Mucosa of stomach (tissue), 1 donor: Measurements from ENCODE around the gene CLCNKB.

Experiments
- H3K27me3 ChIP-seq: one replicate; pipeline ENCODE4 v1.7.0; 2013; ENCODE audit warnings: mild to moderate bottlenecking, low read length; ENCODE audit not compliant: control insufficient read depth, insufficient read depth
- H3K36me3 ChIP-seq: one replicate; pipeline ENCODE4 v1.7.0; 2013; ENCODE audit warnings: low read length; ENCODE audit not compliant: control insufficient read depth, insufficient read depth
- H3K4me1 ChIP-seq: one replicate; pipeline ENCODE4 v1.7.0; 2013; ENCODE audit warnings: mild to moderate bottlenecking, low read length; ENCODE audit not compliant: control insufficient read depth, insufficient read depth
- H3K4me3 ChIP-seq: one replicate; pipeline ENCODE4 v1.7.0; 2013; ENCODE audit warnings: low read length
- H3K9ac ChIP-seq: one replicate; pipeline ENCODE4 v1.7.0; 2013; ENCODE audit warnings: mild to moderate bottlenecking, low read length, moderate library complexity
- H3K9me3 ChIP-seq: one replicate; pipeline ENCODE4 v1.7.0; 2013; ENCODE audit warnings: mild to moderate bottlenecking, low read length, moderate library complexity; ENCODE audit not compliant: control insufficient read depth
- donor health status: Pancreatic carcinoma.

The CLCNKB gene

GRCh38 chr1:16076865-16077238 lies 33.3 kb downstream of the CLCNKB start:
- H3K36me3 ChIP-seq: no peaks in the 10 kb centered on the region
- no peak overlapping the region for H3K4me3 ChIP-seq
- peaks cover 19% of the 10 kb centered on the region for H3K4me1 ChIP-seq
- H3K9me3 ChIP-seq: no peaks in the 10 kb centered on the region
- peaks cover 14% of the 10 kb centered on the region for H3K27me3 ChIP-seq
- H3K9ac ChIP-seq: no peak overlapping the region

GRCh38 chr1:16077406-16078245 lies 34.0 kb downstream of the CLCNKB start:
- H3K27me3 ChIP-seq: peaks cover 6% of the 10 kb centered on the region
- no peaks in the 10 kb centered on the region for H3K9me3 ChIP-seq

DNA sequence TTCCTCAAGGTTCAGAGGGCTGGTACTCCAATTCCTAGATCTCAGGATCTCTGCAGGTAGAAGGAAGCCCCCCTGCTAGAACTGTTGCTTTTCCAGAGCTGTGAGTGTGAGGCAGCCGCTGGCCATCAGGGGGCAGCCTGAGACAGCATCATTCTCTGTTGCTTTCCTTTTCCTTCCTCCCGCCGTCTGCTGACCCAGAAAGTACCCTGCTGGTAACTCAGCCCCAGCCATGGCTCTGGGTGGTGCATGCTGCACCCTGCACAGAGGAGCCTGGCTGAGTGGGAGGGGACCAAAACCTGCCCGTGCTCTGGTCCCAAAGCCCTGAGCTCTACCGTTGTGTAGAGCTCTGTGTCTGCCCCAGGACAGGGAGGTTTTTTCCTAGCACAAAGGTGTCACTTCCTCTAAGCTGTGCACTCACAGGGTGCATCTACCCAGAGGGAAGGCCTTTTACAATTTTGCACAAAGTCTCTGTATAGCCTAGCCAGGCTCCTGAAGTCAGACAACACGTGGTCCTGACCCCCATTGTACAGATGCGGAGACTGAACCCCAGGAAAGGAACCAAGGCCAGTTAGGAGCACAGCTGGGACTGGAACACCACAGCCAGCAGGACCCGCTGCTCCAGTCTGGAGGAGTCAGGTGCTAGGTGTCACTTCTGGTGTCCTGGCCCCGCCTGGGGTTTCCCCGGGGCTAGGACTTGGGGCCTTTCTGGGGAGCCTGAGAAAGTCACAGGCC lies 35.5 kb downstream of the CLCNKB start:
- no peaks in the 10 kb centered on the region for H3K9me3 ChIP-seq
- H3K9ac ChIP-seq: no peak overlapping the region
- H3K4me3 ChIP-seq: no peak overlapping the region
- H3K4me1 ChIP-seq: peaks cover 34% of the 10 kb centered on the region
- no peaks in the 10 kb centered on the region for H3K27me3 ChIP-seq
- H3K36me3 ChIP-seq: no peaks in the 10 kb centered on the region

More at GRCh38 chr1:16077406-16078245, 34.0 kb downstream of the CLCNKB start:
- Histone ChIP-seq H3K4me3 (no peak overlapping the region), H3K36me3 (no peaks in the 10 kb centered on the region), H3K4me1 (peaks cover 25% of the 10 kb centered on the region), H3K9ac (no peak overlapping the region)

DNA sequence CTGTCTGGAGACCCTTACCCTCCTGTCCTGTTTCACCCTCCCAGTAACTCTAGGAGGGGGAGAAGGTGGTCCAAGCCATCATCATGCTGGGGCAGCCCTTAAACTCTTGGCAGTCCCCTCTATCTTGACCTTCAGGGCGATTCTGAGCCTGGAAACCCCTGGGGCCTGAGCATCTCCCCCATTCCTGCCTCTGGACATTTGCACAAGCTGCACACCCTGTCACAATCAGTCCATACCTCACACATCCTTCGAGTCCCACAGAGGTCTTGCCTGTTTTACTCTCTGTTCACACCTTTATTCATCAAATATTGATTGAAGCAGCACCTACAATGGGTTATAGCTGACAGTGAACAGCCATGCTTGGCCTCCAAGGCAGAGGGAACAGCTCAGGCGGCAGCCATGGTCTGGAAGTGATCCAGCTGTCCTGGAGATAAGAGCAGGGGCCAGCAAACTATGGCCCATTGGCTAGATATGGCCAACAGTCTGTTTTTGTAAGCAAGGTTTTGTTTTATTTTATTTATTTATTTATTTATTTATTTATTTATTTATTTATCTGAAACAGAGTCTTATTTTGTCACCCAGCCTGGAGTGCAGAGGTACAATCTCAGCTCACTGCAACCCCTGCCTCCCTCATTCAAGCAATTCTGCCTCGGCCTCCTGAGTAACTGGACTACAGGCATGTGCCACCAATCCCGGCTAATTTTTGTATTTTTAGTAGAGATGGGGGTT lies 37.0 kb downstream of the CLCNKB start:
- H3K4me3 ChIP-seq: no peak overlapping the region
- no peaks in the 10 kb centered on the region for H3K9me3 ChIP-seq
- H3K9ac ChIP-seq: no peak overlapping the region
- no peaks in the 10 kb centered on the region for H3K27me3 ChIP-seq
- peaks cover 38% of the 10 kb centered on the region for H3K4me1 ChIP-seq
- H3K36me3 ChIP-seq: no peaks in the 10 kb centered on the region

DNA sequence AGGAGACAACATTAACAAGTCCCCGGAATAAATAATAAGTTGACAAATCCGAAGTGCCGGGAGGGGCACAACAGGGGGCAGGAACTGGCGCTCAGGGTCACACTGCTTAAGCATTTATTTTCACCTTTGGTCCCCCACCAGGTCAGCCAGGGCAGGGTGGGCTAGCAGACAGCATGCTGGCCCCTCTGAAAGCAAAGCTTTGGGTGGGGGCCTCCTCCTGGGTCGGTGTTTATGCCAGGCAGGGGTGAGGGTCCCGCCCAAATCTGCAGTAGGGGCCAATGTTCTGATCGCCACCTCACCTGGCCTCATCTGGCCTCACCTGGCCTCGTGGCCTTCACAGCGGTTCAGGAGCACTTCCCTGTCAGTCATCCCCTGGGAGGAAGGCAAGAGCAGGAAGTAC lies 38.1 kb downstream of the CLCNKB start:
- H3K4me1 ChIP-seq: peaks cover 38% of the 10 kb centered on the region
- H3K9ac ChIP-seq: no peak overlapping the region
- no peak overlapping the region for H3K4me3 ChIP-seq
- no peaks in the 10 kb centered on the region for H3K27me3 ChIP-seq
- no peaks in the 10 kb centered on the region for H3K36me3 ChIP-seq
- H3K9me3 ChIP-seq: no peaks in the 10 kb centered on the region

- H3K27me3 ChIP-seq: no peaks in the 10 kb centered on the region
- H3K36me3 ChIP-seq: no peaks in the 10 kb centered on the region
- no peak overlapping the region for H3K4me3 ChIP-seq
- H3K9ac ChIP-seq: no peak overlapping the region
- no peaks in the 10 kb centered on the region for H3K9me3 ChIP-seq
- peaks cover 38% of the 10 kb centered on the region for H3K4me1 ChIP-seq
Observed at GRCh38 chr1:16082283-16083038, 38.9 kb downstream of the CLCNKB start.

GRCh38 chr1:16083486-16083885 lies 39.9 kb downstream of the CLCNKB start:
- Histone ChIP-seq H3K27me3 (no peaks in the 10 kb centered on the region), H3K4me3 (no peak overlapping the region), H3K36me3 (no peaks in the 10 kb centered on the region), H3K9ac (no peak overlapping the region), H3K9me3 (no peaks in the 10 kb centered on the region), H3K4me1 (peaks cover 38% of the 10 kb centered on the region)

- Histone ChIP-seq H3K4me1 (peaks cover 27% of the 10 kb centered on the region), H3K36me3 (no peaks in the 10 kb centered on the region), H3K27me3 (no peaks in the 10 kb centered on the region), H3K9ac (no peak overlapping the region), H3K4me3 (no peak overlapping the region), H3K9me3 (no peaks in the 10 kb centered on the region)
Observed at GRCh38 chr1:16085522-16085921, 41.9 kb downstream of the CLCNKB start.

- H3K9me3 ChIP-seq: no peaks in the 10 kb centered on the region
- no peak overlapping the region for H3K9ac ChIP-seq
- H3K4me3 ChIP-seq: no peak overlapping the region
- peaks cover 16% of the 10 kb centered on the region for H3K4me1 ChIP-seq
- no peaks in the 10 kb centered on the region for H3K27me3 ChIP-seq
- no peaks in the 10 kb centered on the region for H3K36me3 ChIP-seq
Observed at GRCh38 chr1:16087733-16088132, 44.2 kb downstream of the CLCNKB start.

- no peak overlapping the region for H3K9ac ChIP-seq
- peaks cover 9% of the 10 kb centered on the region for H3K4me1 ChIP-seq
- H3K27me3 ChIP-seq: no peaks in the 10 kb centered on the region
- no peak overlapping the region for H3K4me3 ChIP-seq
- H3K9me3 ChIP-seq: no peaks in the 10 kb centered on the region
- no peaks in the 10 kb centered on the region for H3K36me3 ChIP-seq
Observed at GRCh38 chr1:16088351-16088911, 44.8 kb downstream of the CLCNKB start.

DNA sequence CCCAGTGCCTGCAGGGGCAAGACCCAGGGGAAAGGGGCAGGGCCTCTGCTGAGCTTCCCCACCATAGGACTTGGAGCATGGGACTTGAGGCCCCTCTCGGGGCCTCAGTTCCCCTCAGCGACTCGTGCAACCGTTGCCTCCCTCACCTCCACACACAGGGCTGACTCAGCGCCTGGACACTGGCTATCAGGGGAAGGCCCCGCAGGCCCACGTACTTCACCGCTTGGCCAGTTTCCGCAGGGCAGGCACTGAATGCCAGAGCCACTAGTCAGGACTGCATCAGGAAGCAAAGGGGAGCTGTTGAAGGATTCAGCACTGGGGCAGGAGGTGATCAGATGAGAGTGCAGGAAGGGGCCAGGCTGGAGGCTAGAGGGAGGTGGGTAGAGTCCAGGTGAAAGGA lies 45.4 kb downstream of the CLCNKB start:
- Histone ChIP-seq H3K36me3 (no peaks in the 10 kb centered on the region), H3K4me3 (no peak overlapping the region)

More for the DNA sequence above, 45.4 kb downstream of the CLCNKB start:
- Histone ChIP-seq H3K27me3 (no peaks in the 10 kb centered on the region), H3K4me1 (peaks cover 4% of the 10 kb centered on the region), H3K9ac (no peak overlapping the region), H3K9me3 (no peaks in the 10 kb centered on the region)
